Measurements from ENCODE around the gene STAT1. TPM values are rescaled to one million over a fixed set of nuclear protein-coding genes. Genes with fewer than 3 reads are reported as not detected.

STAT1 gene
- total and polyA plus RNA-seq, 10 of the 15 experiments (the other 5 are each of a cell fraction or from before 2014, with no cell fraction given) = 81.8 to 398 (median 307) TPM

- no peak for FAIRE-seq
- H4K20me1 ChIP-seq (ENCODE audit: control insufficient read depth, insufficient read depth) = peaks cover 9% of the 10 kb centered on the region
- ChIA-PET RAD21 (ENCODE audit: unreplicated experiment) (no interaction called here), CTCF (interaction anchor here (0.5 to 1.3 kb wide), 4 partner anchors 13 to 514 kb away, joined by 3 to 7 read pairs (median 4); no protein-coding TSS in a partner anchor), POLR2A (interaction anchor here (1.0 to 1.3 kb wide), 2 partner anchors 8 to 15 kb away, joined by 3 to 4 read pairs; no protein-coding TSS in a partner anchor), SMC1A (ENCODE audit: uncharacterized antibody, unreplicated experiment) (interaction anchor here (0.8 to 1.2 kb wide), 5 partner anchors 12 to 32 kb away, joined by 3 to 6 read pairs (median 3); no protein-coding TSS in a partner anchor)
- TF ChIP-seq POLR2AphosphoS5 (IDR thresholded peaks at IDR 0.05; ENCODE audit: low read length) = peak; percentile 9; the same call in 1 of the 2 replicates
- no peak for TF ChIP-seq KAT2A (conservative IDR thresholded peaks at IDR 0.05; ENCODE audit: control insufficient read depth, low read depth, low read length)
- intact Hi-C loops (cut with micrococcal nuclease; ENCODE audit: unreplicated experiment) = no loop called here
- no peaks in the 10 kb centered on the region for H3K9me3 ChIP-seq (replicated peaks; ENCODE audit: control insufficient read depth, insufficient read depth, low read length)
- ATAC-seq = no peak
- in situ Hi-C loops (cut with MboI) = no loop called here
- peaks cover 1% of the 10 kb centered on the region for H3K79me2 ChIP-seq (ENCODE audit: control insufficient read depth, insufficient read depth, low read length)
- H3K4me1 ChIP-seq (ENCODE audit: control insufficient read depth, insufficient read depth, low read length) = no peaks in the 10 kb centered on the region
- H3K27me3 ChIP-seq (replicated peaks in 1 of 2; ENCODE audit: control insufficient read depth in 2 of 2, insufficient read depth in 2 of 2, low read length in 1 of 2) = no peaks in the 10 kb centered on the region
- no peak overlapping the region for H2AFZ ChIP-seq (ENCODE audit: control insufficient read depth, low read depth, low read length)
- no peak overlapping the region for H3K4me3 ChIP-seq
- BruUV-seq (replicated peaks) = no TSS peak
- peaks cover 42 to 84% of the 10 kb centered on the region in 2 experiments for H3K36me3 ChIP-seq (ENCODE audit: control insufficient read depth in 2 of 2, insufficient read depth in 2 of 2, low read length in 1 of 2)
- no peak for DNase-seq (ENCODE audit: low read depth, low spot score)
- no peak overlapping the region for H3K4me2 ChIP-seq (ENCODE audit: control insufficient read depth, insufficient read depth)
- 100% methylated on average over 1 of the region's 1 CpG for WGBS (ENCODE audit: insufficient coverage, insufficient replicate concordance, low lambda C conversion rate, missing lambda C conversion rate)
- no peak overlapping the region for H3K9ac ChIP-seq (ENCODE audit: control insufficient read depth, insufficient read depth, low read length)
- H3K27ac ChIP-seq (ENCODE audit: control insufficient read depth, insufficient read depth) = no peak overlapping the region
Measured at GRCh38 chr2:190987116-190987515, 26.9 kb downstream of the STAT1 start.

DNA sequence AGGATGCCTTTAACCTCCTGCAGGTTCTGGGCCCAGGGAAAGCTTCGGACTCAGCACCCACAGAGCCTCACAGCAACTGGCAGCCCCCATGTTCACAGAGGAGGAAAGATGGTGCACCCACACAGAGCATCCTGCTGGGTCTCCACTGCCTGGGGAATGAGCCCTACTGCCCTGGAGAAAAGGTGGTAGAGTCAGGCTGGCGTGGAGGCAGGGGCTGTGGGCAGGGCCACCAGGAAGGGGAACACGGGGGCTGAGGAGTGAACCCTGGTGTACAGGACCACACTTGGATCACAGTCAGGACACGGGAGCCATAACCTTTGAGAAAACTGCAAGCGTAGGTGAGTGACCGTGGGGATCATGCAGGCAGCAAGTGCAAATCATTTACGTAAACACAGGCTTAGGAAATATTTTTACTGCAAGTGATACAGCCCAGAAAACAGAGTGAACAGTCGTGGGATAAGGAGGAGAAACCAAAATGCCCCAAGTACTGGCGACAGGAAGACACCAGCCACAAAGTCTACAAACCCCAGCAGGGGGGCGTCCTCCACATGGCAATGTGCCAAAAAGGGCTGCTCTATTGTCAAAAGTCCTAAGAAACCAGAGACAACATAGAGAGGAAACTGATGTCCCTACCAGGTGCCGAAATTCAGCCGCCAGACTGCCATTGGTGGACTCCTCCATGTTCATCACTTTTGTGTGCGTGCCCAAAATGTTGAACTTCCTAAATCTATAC is 27.6 kb downstream of the STAT1 start:
- DNase-seq (ENCODE audit: low read depth, low spot score) (no peak), FAIRE-seq (no peak), ATAC-seq (no peak)
- CTCF ChIA-PET = interaction anchor here (0.5 to 1.1 kb wide), 2 partner anchors 136 to 515 kb away, joined by 3 to 5 read pairs; no protein-coding TSS in a partner anchor
- intact Hi-C loops (cut with micrococcal nuclease; ENCODE audit: unreplicated experiment) = no loop called here
- POLR2A ChIA-PET = interaction anchor here (1.3 kb wide), 1 partner anchor 16 kb away, joined by 3 read pairs; no protein-coding TSS in a partner anchor
- peaks cover 1% of the 10 kb centered on the region for H3K79me2 ChIP-seq (ENCODE audit: control insufficient read depth, insufficient read depth, low read length)
- H3K9ac ChIP-seq (ENCODE audit: control insufficient read depth, insufficient read depth, low read length) = no peak overlapping the region
- 90% methylated on average over 13 of the region's 13 CpGs for WGBS (ENCODE audit: insufficient coverage, insufficient replicate concordance, low lambda C conversion rate, missing lambda C conversion rate)
- 0 out of 2 replicates have a peak, but pooled peaks have one; percentile 63 for TF ChIP-seq POLR2AphosphoS5 (IDR thresholded peaks at IDR 0.05; ENCODE audit: low read length)
- no peak for TF ChIP-seq BCLAF1 (IDR thresholded peaks at IDR 0.05)
- TF ChIP-seq POLR2A (IDR thresholded peaks at IDR 0.05; ENCODE audit: low read depth, low read length) = peak; percentile 42; the same call in 1 of the 2 replicates
- H3K27me3 ChIP-seq (replicated peaks in 1 of 2; ENCODE audit: control insufficient read depth in 2 of 2, insufficient read depth in 2 of 2, low read length in 1 of 2) = no peaks in the 10 kb centered on the region
- H2AFZ ChIP-seq (ENCODE audit: control insufficient read depth, low read depth, low read length) = no peak overlapping the region
- H3K36me3 ChIP-seq (ENCODE audit: control insufficient read depth in 2 of 2, insufficient read depth in 2 of 2, low read length in 1 of 2) = peaks cover 46 to 85% of the 10 kb centered on the region in 2 experiments
- no peak overlapping the region for H3K4me2 ChIP-seq (ENCODE audit: control insufficient read depth, insufficient read depth)
- SMC1A ChIA-PET (ENCODE audit: uncharacterized antibody, unreplicated experiment) = interaction anchor here (1.2 kb wide), 1 partner anchor 21 kb away, joined by 6 read pairs; no protein-coding TSS in a partner anchor
- H3K4me3 ChIP-seq = no peak overlapping the region
- BruUV-seq (replicated peaks) = no TSS peak
- H3K9me3 ChIP-seq (replicated peaks; ENCODE audit: control insufficient read depth, insufficient read depth, low read length) = no peaks in the 10 kb centered on the region
- no peaks in the 10 kb centered on the region for H3K4me1 ChIP-seq (ENCODE audit: control insufficient read depth, insufficient read depth, low read length)
- H4K20me1 ChIP-seq (ENCODE audit: control insufficient read depth, insufficient read depth) = peaks cover 9% of the 10 kb centered on the region
- no peak overlapping the region for H3K27ac ChIP-seq (ENCODE audit: control insufficient read depth, insufficient read depth)
- in situ Hi-C loops (cut with MboI) = no loop called here
- RAD21 ChIA-PET (ENCODE audit: unreplicated experiment) = no interaction called here

Measured in GM12878 (cell line).